ENCODE results near the gene MED10. TPM values are rescaled to one million over a fixed set of nuclear protein-coding genes. Genes with fewer than 3 reads are reported as not detected.

The MED10 gene
- total RNA-seq, 6 experiments from 2014 or later = 41.1 to 48.1 (median 45.9) TPM

DNA sequence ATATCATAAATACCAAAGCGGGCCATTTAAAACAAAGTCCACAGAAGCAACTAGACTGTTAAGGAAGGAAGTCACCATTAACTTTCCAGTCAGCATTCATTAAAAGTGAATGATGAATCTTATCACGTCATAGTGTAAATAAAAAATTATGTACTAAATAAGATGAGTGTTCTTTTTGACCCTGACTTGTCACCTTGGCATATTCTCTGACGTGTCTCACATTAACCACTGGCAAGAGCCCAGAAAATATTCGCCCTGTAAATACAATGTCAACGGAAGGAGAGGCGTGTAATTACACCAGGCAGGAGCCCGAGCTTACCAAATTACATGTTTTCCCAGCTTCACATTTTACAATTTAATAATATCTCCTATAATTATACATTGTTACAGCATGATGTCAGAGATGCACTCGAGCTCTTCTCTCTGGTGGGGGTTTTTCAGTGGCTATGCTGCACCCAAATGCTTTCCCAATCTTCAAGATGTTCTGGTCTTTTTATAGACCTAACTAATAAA is 41.0 kb upstream of the MED10 start:
- H3K27ac Mint-ChIP-seq = no peak overlapping the region
- no peaks in the 10 kb centered on the region for H3K9me3 Mint-ChIP-seq
- TF ChIP-seq, protein P1, sequence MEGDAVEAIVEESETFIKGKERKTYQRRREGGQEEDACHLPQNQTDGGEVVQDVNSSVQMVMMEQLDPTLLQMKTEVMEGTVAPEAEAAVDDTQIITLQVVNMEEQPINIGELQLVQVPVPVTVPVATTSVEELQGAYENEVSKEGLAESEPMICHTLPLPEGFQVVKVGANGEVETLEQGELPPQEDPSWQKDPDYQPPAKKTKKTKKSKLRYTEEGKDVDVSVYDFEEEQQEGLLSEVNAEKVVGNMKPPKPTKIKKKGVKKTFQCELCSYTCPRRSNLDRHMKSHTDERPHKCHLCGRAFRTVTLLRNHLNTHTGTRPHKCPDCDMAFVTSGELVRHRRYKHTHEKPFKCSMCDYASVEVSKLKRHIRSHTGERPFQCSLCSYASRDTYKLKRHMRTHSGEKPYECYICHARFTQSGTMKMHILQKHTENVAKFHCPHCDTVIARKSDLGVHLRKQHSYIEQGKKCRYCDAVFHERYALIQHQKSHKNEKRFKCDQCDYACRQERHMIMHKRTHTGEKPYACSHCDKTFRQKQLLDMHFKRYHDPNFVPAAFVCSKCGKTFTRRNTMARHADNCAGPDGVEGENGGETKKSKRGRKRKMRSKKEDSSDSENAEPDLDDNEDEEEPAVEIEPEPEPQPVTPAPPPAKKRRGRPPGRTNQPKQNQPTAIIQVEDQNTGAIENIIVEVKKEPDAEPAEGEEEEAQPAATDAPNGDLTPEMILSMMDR (IDR thresholded peaks at IDR 0.05) = no peak
- H3K4me1 Mint-ChIP-seq (ENCODE audit: low read depth) = peaks cover 23% of the 10 kb centered on the region
- H3K4me3 Mint-ChIP-seq = no peak overlapping the region
- DNase-seq = peak; percentile 32
- H3K36me3 Mint-ChIP-seq (ENCODE audit: low read depth) = no peaks in the 10 kb centered on the region
- peaks cover 10% of the 10 kb centered on the region for H3K27me3 Mint-ChIP-seq (ENCODE audit: insufficient read depth)

DNA sequence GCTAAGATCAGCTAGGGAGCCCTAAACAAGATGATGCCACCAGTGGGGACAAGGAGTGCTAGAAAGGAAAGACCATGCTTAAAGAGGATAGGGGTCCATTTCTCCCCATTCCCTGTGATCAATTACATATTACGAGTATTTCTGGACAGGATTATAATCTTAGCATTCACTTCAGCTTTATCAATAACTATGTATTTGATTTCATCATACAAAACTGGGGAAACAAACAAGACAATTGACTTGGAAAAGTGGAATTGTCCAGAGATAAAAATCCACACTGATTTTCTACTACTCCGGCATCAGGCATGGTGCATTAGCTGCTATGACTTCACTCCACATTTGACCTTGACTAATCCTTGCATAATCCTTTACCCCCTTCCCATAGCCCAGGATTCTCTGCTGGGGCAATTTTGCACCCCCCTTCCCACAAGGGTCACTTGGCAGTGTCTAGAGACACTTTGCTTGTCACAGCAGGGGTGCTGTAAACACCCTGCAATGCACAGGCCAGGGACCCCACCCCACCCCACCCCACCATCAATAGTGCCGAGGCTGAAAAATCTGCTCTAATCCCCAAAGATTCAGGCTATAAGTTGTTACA is 40.4 kb upstream of the MED10 start:
- Mint-ChIP-seq H3K9me3 (no peaks in the 10 kb centered on the region), H3K36me3 (ENCODE audit: low read depth) (no peaks in the 10 kb centered on the region), H3K27me3 (ENCODE audit: insufficient read depth) (peaks cover 13% of the 10 kb centered on the region), H3K4me1 (ENCODE audit: low read depth) (peaks cover 22% of the 10 kb centered on the region), H3K27ac (no peak overlapping the region), H3K4me3 (no peak overlapping the region)
- no peak for DNase-seq
- TF ChIP-seq, protein P1 (IDR thresholded peaks at IDR 0.05) = no peak

DNA sequence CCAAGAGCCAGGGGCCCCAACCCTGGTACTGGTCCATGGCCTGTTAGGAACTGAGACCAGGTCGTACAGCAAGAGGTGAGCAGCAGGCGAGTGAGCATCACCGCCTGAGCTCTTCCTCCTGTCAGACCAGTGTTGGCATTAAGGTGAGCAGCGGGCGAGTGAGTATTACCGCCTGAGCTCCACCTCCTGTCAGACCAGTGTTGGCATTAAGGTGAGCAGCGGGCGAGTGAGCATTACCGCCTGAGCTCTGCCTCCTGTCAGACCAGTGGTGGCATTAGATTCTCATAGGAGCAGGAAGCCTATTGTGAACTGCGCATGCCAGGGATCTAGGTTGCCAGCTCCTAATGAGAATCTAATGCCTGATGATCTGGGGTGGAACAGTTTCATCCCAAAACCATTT is 39.3 kb upstream of the MED10 start:
- Mint-ChIP-seq H3K4me3 (no peak overlapping the region), H3K4me1 (ENCODE audit: low read depth) (peaks cover 17% of the 10 kb centered on the region), H3K27ac (no peak overlapping the region), H3K36me3 (ENCODE audit: low read depth) (no peaks in the 10 kb centered on the region), H3K9me3 (no peaks in the 10 kb centered on the region), H3K27me3 (ENCODE audit: insufficient read depth) (peaks cover 18% of the 10 kb centered on the region)
- TF ChIP-seq, protein P1 (IDR thresholded peaks at IDR 0.05) = no peak
- no peak for DNase-seq

DNA sequence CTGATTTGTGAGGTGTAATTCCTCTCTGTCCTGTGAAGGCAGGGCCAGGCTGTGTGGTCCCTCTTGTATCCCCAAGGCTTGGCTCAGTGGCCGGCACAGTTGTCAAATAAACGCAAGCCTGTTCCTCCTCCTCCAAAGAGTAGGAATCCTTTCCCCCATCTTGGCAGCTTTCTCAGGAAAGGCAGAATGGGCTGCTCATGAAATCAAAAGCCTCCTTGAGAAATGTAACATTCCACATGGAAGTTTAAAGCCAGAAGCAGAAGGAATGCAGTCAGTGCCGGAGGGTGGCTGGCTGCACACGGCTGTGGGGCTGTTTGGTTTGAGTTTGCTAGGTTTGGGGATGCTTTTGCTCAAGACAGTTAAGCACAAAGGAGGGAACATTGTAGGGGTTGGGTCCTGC is 34.5 kb upstream of the MED10 start:
- no peak overlapping the region for H3K27ac Mint-ChIP-seq
- H3K4me1 Mint-ChIP-seq (ENCODE audit: low read depth) = peaks cover 6% of the 10 kb centered on the region
- H3K36me3 Mint-ChIP-seq (ENCODE audit: low read depth) = no peaks in the 10 kb centered on the region
- TF ChIP-seq, protein P1 (IDR thresholded peaks at IDR 0.05) = no peak
- no peak for DNase-seq
- peaks cover 26% of the 10 kb centered on the region for H3K27me3 Mint-ChIP-seq (ENCODE audit: insufficient read depth)
- H3K4me3 Mint-ChIP-seq = no peak overlapping the region
- H3K9me3 Mint-ChIP-seq = no peaks in the 10 kb centered on the region

DNA sequence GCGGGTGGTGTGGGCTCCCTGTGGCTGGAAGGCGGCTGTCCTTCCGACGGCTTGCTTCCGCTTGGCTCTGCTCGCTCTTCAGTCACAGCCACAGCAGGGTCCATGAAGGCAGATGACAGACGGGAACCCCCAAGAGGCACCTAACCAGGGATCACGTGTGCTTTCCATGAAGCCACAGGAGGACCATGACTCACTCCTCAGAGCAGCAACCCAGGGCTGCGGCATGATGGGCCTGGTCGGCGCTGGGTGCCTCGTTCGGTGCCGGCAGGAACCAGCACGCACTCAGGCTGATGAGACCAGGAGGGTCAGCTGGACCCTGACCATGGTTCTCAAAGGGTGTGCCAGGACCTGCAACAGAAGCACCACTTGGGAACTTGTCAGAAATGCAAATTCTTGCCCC is 32.8 kb upstream of the MED10 start:
- DNase-seq = no peak
- Mint-ChIP-seq H3K36me3 (ENCODE audit: low read depth) (no peaks in the 10 kb centered on the region), H3K27ac (no peak overlapping the region), H3K27me3 (ENCODE audit: insufficient read depth) (peaks cover 22% of the 10 kb centered on the region), H3K9me3 (no peaks in the 10 kb centered on the region), H3K4me3 (no peak overlapping the region), H3K4me1 (ENCODE audit: low read depth) (peaks cover 6% of the 10 kb centered on the region)
- TF ChIP-seq, protein P1 (IDR thresholded peaks at IDR 0.05) = no peak
